OCI-LY7 (cell line): ENCODE results near the gene MACC1. TPM values are rescaled to one million over a fixed set of nuclear protein-coding genes. Genes with fewer than 3 reads are reported as not detected.

Source experiments
- BruUV-seq: library from RNA; stranded (reverse); fragments of 400-500 nt; replicated peaks from 2 replicates; lab custom pipeline; 2021; lab: Mats Ljungman, UMichigan
- CTCF ChIA-PET: fragments of 300-600 bp; sonication (Branson Sonifier 250); formaldehyde crosslinking; loops from one replicate; lab custom pipeline; 2022; ENCODE audit warnings: antibody characterized with exemption; ENCODE audit not compliant: unreplicated experiment; lab: Charles Lee
- POLR2A ChIA-PET: fragments of 300-600 bp; sonication (Branson Sonifier 250); formaldehyde crosslinking; loops from one replicate; lab custom pipeline; 2022; ENCODE audit warnings: antibody characterized with exemption; lab: Charles Lee
- DNase-seq: peaks from one replicate; pipeline ENCODE4 v3.0.0-alpha.2; 2015; ENCODE audit warnings: low spot score
- H2AFZ ChIP-seq: fragments of 200-600 bp; sonication (generic), shearing (Covaris generic); 2 replicates; pipeline ENCODE4 v1.6.1; 2014; ENCODE audit warnings: mild to moderate bottlenecking, antibody characterized with exemption, low read length, moderate library complexity
- H3K27ac ChIP-seq: fragments of 200-600 bp; sonication (generic); 2 replicates; pipeline ENCODE4 v1.5.1; 2014; ENCODE audit warnings: mixed run types, low read depth, mild to moderate bottlenecking, moderate library complexity, low read length, inconsistent platforms; ENCODE audit not compliant: poor library complexity, severe bottlenecking
- H3K36me3 ChIP-seq: fragments of 200-600 bp; sonication (generic); 2 replicates; pipeline ENCODE4 v1.6.1; 2014; ENCODE audit warnings: mild to moderate bottlenecking, antibody characterized with exemption, low read length, moderate library complexity, mixed read lengths; ENCODE audit not compliant: insufficient read depth
- H3K4me1 ChIP-seq: fragments of 200-600 bp; sonication (generic); 2 replicates; pipeline ENCODE4 v1.5.1; 2014; ENCODE audit warnings: mild to moderate bottlenecking, low read length; ENCODE audit not compliant: insufficient read depth, poor library complexity, severe bottlenecking
- H3K4me2 ChIP-seq: fragments of 200-600 bp; sonication (generic); 2 replicates; pipeline ENCODE4 v1.6.1; 2014; ENCODE audit warnings: mild to moderate bottlenecking, low read length
- H3K4me3 ChIP-seq: fragments of 200-600 bp; sonication (generic); 2 replicates; pipeline ENCODE4 v1.5.1; 2014; ENCODE audit warnings: mild to moderate bottlenecking, low read depth, low read length; ENCODE audit not compliant: poor library complexity, severe bottlenecking
- H3K79me2 ChIP-seq: fragments of 200-600 bp; sonication (generic); 2 replicates; pipeline ENCODE4 v1.6.1; 2016; ENCODE audit warnings: low read depth, mild to moderate bottlenecking, low read length, moderate library complexity, mixed read lengths; ENCODE audit not compliant: insufficient read depth
- H3K9me2 ChIP-seq: fragments of 200-600 bp; sonication (generic); 2 replicates; pipeline ENCODE4 v1.6.1; 2016; ENCODE audit warnings: mild to moderate bottlenecking, low read length, mixed read lengths; ENCODE audit not compliant: insufficient read depth
- H3K9me3 ChIP-seq: fragments of 200-600 bp; sonication (generic); 2 replicates; pipeline ENCODE4 v1.6.1; 2014; ENCODE audit warnings: mild to moderate bottlenecking, mixed run types, low read length, mixed read lengths
- H4K20me1 ChIP-seq: fragments of 200-600 bp; sonication (generic); 2 replicates; pipeline ENCODE4 v1.6.1; 2014; ENCODE audit warnings: mild to moderate bottlenecking, antibody characterized with exemption, low read length, moderate library complexity, mixed read lengths; ENCODE audit not compliant: insufficient read depth
- EZH2phosphoT487 ChIP-seq: fragments of 200-600 bp; sonication (generic); IDR thresholded peaks from 2 replicates; pipeline ENCODE4 v1.6.1; 2018; ENCODE audit warnings: low read depth, borderline replicate concordance, mild to moderate bottlenecking, mixed run types, antibody characterized with exemption, low read length, moderate library complexity, mixed read lengths
- intact Hi-C: fragments of 100-400 bp; cut with micrococcal nuclease; formaldehyde crosslinking; loops from one replicate; pipeline ENCODE4 v1.10.0; 2022; ENCODE audit not compliant: unreplicated experiment
- total RNA-seq, 2 experiments: library from RNA; depleted of rRNA in 1 of 2; stranded (reverse); fragments of >200 nt in 1 of 2; shearing (Covaris generic) in 1 of 2; gene quantifications; 2 replicates each; pipeline ENCODE4 v1.2.3, GENCODE V29; 2014 to 2022
- TF ChIP-seq, protein P1 (sequence below): fragments of 200-600 bp; sonication (generic); conservative IDR thresholded peaks from 2 replicates; pipeline ENCODE4 v1.5.1; 2014; ENCODE audit warnings: mild to moderate bottlenecking, antibody characterized with exemption, low read length, moderate library complexity, mixed read lengths

The MACC1 gene
- total RNA-seq, 2 experiments from 2014 or later: 5.0 to 11.1 TPM

- CTCF ChIA-PET: no interaction called here
- H3K9me3 ChIP-seq: no peaks in the 10 kb centered on the region
- no peak overlapping the region for H3K4me3 ChIP-seq
- no peaks in the 10 kb centered on the region for H3K9me2 ChIP-seq
- H4K20me1 ChIP-seq: no peaks in the 10 kb centered on the region
- H2AFZ ChIP-seq: no peak overlapping the region
- BruUV-seq: no TSS peak
- H3K36me3 ChIP-seq: no peaks in the 10 kb centered on the region
- H3K4me2 ChIP-seq: no peak overlapping the region
- POLR2A ChIA-PET: no interaction called here
- no peak overlapping the region for H3K27ac ChIP-seq
- intact Hi-C loops: no loop called here
- DNase-seq: no peak
- TF ChIP-seq EZH2phosphoT487: no peak
- TF ChIP-seq, protein P1, sequence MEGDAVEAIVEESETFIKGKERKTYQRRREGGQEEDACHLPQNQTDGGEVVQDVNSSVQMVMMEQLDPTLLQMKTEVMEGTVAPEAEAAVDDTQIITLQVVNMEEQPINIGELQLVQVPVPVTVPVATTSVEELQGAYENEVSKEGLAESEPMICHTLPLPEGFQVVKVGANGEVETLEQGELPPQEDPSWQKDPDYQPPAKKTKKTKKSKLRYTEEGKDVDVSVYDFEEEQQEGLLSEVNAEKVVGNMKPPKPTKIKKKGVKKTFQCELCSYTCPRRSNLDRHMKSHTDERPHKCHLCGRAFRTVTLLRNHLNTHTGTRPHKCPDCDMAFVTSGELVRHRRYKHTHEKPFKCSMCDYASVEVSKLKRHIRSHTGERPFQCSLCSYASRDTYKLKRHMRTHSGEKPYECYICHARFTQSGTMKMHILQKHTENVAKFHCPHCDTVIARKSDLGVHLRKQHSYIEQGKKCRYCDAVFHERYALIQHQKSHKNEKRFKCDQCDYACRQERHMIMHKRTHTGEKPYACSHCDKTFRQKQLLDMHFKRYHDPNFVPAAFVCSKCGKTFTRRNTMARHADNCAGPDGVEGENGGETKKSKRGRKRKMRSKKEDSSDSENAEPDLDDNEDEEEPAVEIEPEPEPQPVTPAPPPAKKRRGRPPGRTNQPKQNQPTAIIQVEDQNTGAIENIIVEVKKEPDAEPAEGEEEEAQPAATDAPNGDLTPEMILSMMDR: no peak
- H3K79me2 ChIP-seq: no peaks in the 10 kb centered on the region
- peaks cover 21% of the 10 kb centered on the region for H3K4me1 ChIP-seq
These were observed 100.3 kb downstream of the MACC1 start for GRCh38 chr7:20116869-20117268.

- no TSS peak for BruUV-seq
- Histone ChIP-seq H3K36me3 (no peaks in the 10 kb centered on the region), H3K27ac (no peak overlapping the region), H3K79me2 (no peaks in the 10 kb centered on the region), H3K9me2 (no peaks in the 10 kb centered on the region), H3K9me3 (no peaks in the 10 kb centered on the region), H3K4me1 (peaks cover 21% of the 10 kb centered on the region), H4K20me1 (no peaks in the 10 kb centered on the region), H3K4me3 (no peak overlapping the region), H3K4me2 (peak overlapping the region; percentile 46), H2AFZ (peak overlapping the region; percentile 30; the same call in 1 of the 2 replicates)
- TF ChIP-seq EZH2phosphoT487: no peak
- TF ChIP-seq, protein P1: peak; percentile 19; the same call in 1 of the 2 replicates
- intact Hi-C loops: no loop called here
- CTCF ChIA-PET: no interaction called here
- peak; percentile 74 for DNase-seq
- POLR2A ChIA-PET: interaction anchor here (0.6 to 1.6 kb wide), 6 partner anchors 30 to 1809 kb away, joined by 3 read pairs; no protein-coding TSS in a partner anchor
These were observed 102.7 kb downstream of the MACC1 start for GRCh38 chr7:20114468-20114867.

- TF ChIP-seq, protein P1: no peak
- no peak for TF ChIP-seq EZH2phosphoT487
- DNase-seq: peak; percentile 67
- Histone ChIP-seq H2AFZ (0 out of 2 replicates have a peak overlapping the region, but pooled peaks have one; percentile 8), H3K27ac (no peak overlapping the region), H3K79me2 (no peaks in the 10 kb centered on the region), H3K4me2 (peak overlapping the region; percentile 45), H4K20me1 (no peaks in the 10 kb centered on the region), H3K4me1 (peaks cover 21% of the 10 kb centered on the region), H3K4me3 (no peak overlapping the region), H3K9me3 (no peaks in the 10 kb centered on the region), H3K36me3 (no peaks in the 10 kb centered on the region), H3K9me2 (no peaks in the 10 kb centered on the region)
- ChIA-PET POLR2A (interaction anchor here (0.6 to 1.9 kb wide), 4 partner anchors 10 to 1810 kb away, joined by 3 to 6 read pairs (median 4); no protein-coding TSS in a partner anchor), CTCF (no interaction called here)
- intact Hi-C loops: no loop called here
- BruUV-seq: no TSS peak
These were observed 103.7 kb downstream of the MACC1 start for GRCh38 chr7:20113427-20114027.
